ENCODE measurements around the gene KBTBD2. TPM values are rescaled to one million over a fixed set of nuclear protein-coding genes. Genes with fewer than 3 reads are reported as not detected.
"Not testable (repeated sequence)": the region's sequence is repeated elsewhere in the genome, so short reads cannot be mapped to it uniquely, and the experiment has no call there.

KBTBD2 gene
- total RNA-seq, 1 donor from 2014 or later: 25.3 TPM

DNA sequence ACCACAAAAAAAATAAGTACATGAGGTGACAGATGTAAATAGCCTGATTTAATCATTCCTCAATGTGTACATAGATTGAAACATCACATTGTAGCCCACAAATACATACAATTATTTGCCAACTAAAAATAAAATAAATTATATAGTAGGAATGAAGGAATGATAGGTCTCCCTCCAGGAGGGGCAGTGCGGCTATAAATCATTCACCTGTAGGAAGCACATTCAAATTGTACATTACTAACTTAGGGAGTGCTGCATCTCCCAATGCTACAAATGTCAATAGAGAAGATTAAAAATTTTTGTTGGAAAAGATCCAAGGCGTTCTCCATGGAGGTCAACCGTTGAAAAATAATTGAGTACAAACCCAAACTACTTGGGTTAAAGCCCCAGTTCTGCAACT is 4.2 kb downstream of the KBTBD2 start:
- no peaks in the 10 kb centered on the region for H3K36me3 ChIP-seq
- no peaks in the 10 kb centered on the region for H3K9me3 ChIP-seq (replicated peaks)
- TF ChIP-seq CTCF (IDR thresholded peaks at IDR 0.05; ENCODE audit: borderline replicate concordance): no peak
- peak overlapping the region; percentile 98 for H3K27ac ChIP-seq (replicated peaks)
- H3K27me3 ChIP-seq (ENCODE audit: low read depth): no peaks in the 10 kb centered on the region
- no peak overlapping the region for H3K4me3 ChIP-seq
- intact Hi-C loops (cut with micrococcal nuclease): no loop called here
- DNase-seq: no peak
- H3K4me1 ChIP-seq: peaks cover 83% of the 10 kb centered on the region

DNA sequence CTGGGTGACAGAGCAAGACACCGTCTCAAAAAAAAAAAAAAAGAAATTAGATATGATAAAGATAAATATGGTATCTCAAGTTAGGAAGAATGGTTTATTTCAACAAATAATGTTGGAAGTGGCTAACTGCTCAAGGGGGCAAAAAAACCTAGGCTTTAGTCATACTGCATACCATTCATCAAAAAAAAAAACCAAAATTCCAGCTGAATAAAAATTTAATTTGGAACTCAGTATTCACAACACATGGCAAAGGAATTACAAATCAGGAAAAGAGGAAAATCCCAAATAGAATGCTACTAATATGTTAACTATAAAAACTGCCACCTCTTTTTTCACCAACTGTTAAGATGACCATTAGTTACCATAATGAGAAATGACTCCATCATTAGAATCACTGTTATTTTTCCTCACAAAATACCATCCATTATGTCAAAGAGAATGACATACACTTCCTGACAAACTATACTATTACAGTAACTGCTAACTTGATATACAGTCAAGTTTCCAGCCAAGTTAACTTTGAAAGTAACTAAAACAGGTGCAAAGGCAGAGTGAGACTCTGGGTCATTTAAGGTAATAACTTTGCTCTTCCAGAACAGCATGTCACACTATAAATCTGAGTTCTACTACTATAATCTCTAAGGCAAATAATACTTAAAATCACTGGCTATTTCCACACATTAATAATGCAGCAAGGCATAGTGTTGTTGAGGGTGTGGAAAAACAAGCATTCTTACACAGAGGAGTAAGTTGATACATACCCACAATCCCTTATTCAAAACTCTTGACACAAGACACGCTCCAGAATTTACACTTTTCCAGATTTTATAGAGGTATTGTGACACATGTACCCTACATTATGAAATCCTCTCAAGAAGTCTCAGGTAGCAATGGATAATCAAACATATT is 10.2 kb downstream of the KBTBD2 start:
- intact Hi-C loops (cut with micrococcal nuclease): no loop called here
- Histone ChIP-seq H3K36me3 (no peaks in the 10 kb centered on the region), H3K9me3 (replicated peaks) (no peaks in the 10 kb centered on the region), H3K27me3 (ENCODE audit: low read depth) (no peaks in the 10 kb centered on the region), H3K27ac (replicated peaks) (peak overlapping the region; percentile 56), H3K4me3 (no peak overlapping the region), H3K4me1 (peaks cover 98% of the 10 kb centered on the region)
- TF ChIP-seq CTCF (IDR thresholded peaks at IDR 0.05; ENCODE audit: borderline replicate concordance): no peak
- no peak for DNase-seq

- Histone ChIP-seq H3K4me1 (peaks cover 98% of the 10 kb centered on the region), H3K4me3 (peak overlapping the region; percentile 26), H3K27ac (replicated peaks) (peak overlapping the region; percentile 70), H3K9me3 (replicated peaks) (no peaks in the 10 kb centered on the region), H3K36me3 (peaks cover 8% of the 10 kb centered on the region), H3K27me3 (ENCODE audit: low read depth) (no peaks in the 10 kb centered on the region)
- intact Hi-C loops (cut with micrococcal nuclease): no loop called here
- TF ChIP-seq CTCF (IDR thresholded peaks at IDR 0.05; ENCODE audit: borderline replicate concordance): no peak
- no peak for DNase-seq
Observed at GRCh38 chr7:32879460-32879859, 12.1 kb downstream of the KBTBD2 start.

DNA sequence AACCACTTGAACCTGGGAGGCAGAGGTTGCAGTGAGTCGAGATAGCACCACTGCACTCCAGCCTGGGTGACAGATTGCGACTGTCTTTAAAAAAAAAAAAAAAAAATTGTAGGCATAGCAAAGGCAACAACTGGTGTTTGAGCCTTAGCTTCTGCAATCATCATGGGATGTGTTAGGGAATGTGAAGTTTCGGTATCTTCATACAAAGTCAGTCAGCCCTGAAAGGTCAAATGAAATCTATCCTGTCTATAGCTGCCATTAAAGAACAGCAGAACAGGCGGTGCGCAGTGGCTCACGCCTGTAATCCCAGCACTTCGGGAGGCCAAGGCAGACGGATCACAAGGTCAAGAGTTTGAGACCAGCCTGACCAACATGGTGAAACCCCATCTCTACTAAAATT is 13.5 kb downstream of the KBTBD2 start:
- Histone ChIP-seq H3K27ac (replicated peaks) (peak overlapping the region; percentile 70), H3K36me3 (peaks cover 20% of the 10 kb centered on the region), H3K4me1 (peaks cover 93% of the 10 kb centered on the region)
- intact Hi-C loops (cut with micrococcal nuclease); H3K4me3 ChIP-seq; H3K27me3 ChIP-seq (ENCODE audit: low read depth); DNase-seq; H3K9me3 ChIP-seq (replicated peaks): not testable (repeated sequence)

DNA sequence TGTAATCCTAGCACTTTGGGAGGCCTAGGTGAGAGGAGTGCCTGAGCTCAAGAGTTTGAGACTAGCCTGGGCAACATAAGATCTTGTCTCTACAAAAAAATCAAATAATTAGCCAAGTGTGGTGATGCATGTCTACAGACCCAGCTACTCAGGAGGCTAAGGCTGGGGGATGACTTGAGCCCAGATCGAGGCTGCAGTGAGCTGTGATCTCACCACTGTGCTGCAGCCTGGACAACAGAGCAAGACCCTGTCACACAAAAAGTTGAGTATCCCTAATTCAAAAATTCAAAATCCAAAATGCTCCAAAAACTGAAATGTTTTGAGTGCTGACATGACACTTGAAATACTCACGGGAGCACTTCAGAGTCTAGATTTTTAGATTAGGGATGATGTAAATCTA is 19.1 kb downstream of the KBTBD2 start:
- H3K4me1 ChIP-seq: peaks cover 95% of the 10 kb centered on the region
- intact Hi-C loops (cut with micrococcal nuclease): no loop called here
- no peaks in the 10 kb centered on the region for H3K9me3 ChIP-seq (replicated peaks)
- no peak for DNase-seq
- peak overlapping the region; percentile 75 for H3K27ac ChIP-seq (replicated peaks)
- no peak for TF ChIP-seq CTCF (IDR thresholded peaks at IDR 0.05; ENCODE audit: borderline replicate concordance)
- H3K27me3 ChIP-seq (ENCODE audit: low read depth): no peaks in the 10 kb centered on the region
- H3K4me3 ChIP-seq: no peak overlapping the region
- peaks cover 62% of the 10 kb centered on the region for H3K36me3 ChIP-seq
